GM11168 (cell line): Measurements from ENCODE around the gene POPDC3.

Experiments used
- in situ Hi-C: fragments of 300-500 bp; cut with MboI; formaldehyde crosslinking; loops from one replicate; pipeline ENCODE4 v1.12.0; 2022; ENCODE audit warnings: low sequenced_read_pairs; ENCODE audit not compliant: unreplicated experiment

Gene POPDC3

GRCh38 chr6:105161421-105161820 is 18.4 kb downstream of the POPDC3 start:
- in situ Hi-C loops = no loop called here

DNA sequence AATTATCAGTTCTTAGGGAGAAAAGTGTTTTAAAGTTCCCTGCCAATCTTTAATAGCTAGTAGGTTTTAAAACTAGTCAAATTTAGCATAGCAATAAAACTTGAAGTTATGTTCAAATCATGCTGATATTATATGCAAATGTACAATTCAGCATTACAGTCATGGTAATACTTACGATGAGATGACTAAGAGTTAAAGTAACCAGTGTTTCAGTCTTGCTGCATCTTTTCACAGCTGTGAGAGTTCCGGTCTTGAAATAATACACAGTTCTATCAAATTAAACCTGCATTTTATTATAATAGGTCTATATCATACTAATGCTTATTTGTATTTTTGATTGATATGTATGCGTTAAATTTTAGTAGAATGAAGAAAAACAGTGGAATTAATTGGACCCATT is 26.1 kb downstream of the POPDC3 start:
- in situ Hi-C loops = no loop called here

DNA sequence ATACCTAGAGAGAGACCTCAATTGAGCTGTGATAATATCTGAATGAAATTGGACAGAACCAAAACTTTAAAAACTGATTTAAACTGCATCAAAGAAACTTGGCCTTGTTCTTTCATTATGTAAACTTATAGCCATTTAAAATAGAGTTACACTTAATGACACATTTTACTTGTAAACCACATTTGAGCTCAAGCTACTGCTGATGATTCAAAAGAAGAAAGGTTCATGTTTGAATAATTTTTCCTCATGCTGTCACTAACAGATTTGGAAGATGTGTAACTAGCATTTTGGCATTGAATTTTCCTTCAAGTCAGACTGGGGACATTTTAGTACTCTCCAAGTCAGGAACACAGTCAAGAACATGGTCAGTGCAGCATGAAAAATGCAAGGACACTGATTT is 26.9 kb downstream of the POPDC3 start:
- in situ Hi-C loops = no loop called here

- in situ Hi-C loops = no loop called here
Measured at GRCh38 chr6:105151644-105152043, 28.2 kb downstream of the POPDC3 start.

DNA sequence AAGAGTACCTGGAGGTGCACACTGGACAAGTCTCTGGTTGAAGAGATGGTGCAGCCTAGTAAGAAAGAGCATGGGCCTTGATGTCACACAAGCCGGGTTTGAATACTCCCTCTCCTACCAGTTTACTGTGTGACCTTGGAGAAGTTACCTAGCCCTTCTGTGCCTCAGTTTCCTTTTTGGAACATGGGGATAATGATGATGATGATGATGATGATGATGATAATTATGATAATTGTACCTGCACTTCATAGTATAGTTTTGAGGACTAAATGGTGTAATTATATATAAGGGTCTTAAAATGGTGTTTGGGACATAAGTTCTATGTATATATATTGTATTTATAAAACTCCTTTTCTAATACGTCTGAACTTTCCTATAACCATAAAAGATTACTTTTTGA is 41.7 kb downstream of the POPDC3 start:
- in situ Hi-C loops = no loop called here

DNA sequence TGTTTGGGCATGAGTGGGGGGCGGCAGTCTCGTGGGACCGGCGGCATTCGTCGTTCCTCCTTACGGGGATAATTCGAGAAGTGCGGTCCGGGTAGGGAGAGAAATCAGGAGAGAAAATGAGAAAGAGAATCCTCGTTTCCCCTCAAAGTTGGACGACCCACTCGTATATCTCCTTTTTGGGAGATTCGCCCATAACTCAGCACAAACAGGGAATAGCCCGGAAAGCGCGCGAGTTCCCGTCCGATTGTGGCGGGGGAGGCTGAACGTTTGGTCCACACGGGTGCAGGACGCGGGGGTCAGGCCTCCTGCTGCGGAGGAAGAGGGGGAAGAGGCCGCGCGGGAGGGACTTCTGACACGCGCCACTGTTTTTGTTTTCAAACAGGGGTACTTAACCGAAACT is 42.4 kb downstream of the POPDC3 start:
- in situ Hi-C loops = no loop called here

GRCh38 chr6:105136431-105137350 is 43.1 kb downstream of the POPDC3 start:
- in situ Hi-C loops = no loop called here

GRCh38 chr6:105135907-105136430 is 43.8 kb downstream of the POPDC3 start:
- in situ Hi-C loops = no loop called here

DNA sequence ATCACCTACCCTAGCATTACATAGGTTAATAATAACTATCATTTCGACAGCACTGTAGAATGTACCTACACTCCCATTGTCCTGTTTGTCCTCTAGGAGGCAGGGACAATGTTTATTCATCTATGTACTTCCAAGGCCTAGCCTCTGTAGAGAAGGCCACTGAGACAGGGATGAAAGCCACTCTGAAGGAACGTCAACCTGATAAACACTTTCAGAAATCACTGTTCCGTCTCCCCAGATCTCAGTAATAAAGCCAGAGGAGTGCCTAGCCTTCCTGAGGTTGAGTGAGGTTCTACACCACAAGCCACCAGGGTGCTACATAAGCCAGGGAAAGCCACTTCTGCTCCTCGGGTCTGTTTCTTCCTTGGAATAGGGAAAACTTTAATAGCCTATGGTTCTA is 44.8 kb downstream of the POPDC3 start:
- in situ Hi-C loops = no loop called here

DNA sequence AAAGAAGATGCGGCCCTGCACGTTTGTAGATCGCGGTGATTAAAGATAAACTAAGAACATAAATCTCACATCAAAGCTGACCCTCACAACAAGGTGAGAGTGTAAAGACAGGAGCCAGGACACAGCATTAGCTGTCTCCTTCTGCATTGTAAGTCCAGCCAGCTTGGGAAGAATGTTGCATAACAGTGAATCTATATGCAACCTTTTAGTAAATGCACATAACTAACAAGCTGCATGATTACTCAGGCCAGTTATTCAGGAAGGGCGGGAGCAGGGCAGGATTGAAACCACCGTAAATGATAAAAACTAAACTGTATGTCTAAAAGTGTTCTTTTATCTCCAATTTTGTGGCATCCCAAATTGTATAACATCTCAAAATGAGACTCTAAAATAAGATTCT is 57.1 kb downstream of the POPDC3 start:
- in situ Hi-C loops = loop anchor here (25.0 kb wide), 1 partner anchor 915 kb away; no protein-coding TSS in a partner anchor

DNA sequence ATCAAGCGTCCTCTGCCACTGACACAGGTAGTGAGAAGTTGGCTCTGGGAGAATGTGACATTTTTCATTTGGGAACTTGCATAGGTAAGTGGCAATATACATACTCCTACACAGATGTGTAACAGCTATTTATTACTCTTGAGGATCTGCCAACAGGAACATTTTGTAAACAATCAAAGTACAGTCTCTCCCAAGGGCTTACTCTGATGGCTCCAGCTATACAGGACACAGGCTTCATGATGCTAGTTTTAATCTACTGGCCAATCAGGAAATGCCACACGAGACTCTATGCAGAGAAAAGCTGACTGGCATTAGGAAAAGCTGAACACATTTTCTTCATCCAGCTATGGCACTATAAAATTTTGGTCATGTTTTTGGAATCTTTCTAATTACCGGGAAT is 57.8 kb downstream of the POPDC3 start:
- in situ Hi-C loops = loop anchor here (25.0 kb wide), 1 partner anchor 915 kb away; no protein-coding TSS in a partner anchor

DNA sequence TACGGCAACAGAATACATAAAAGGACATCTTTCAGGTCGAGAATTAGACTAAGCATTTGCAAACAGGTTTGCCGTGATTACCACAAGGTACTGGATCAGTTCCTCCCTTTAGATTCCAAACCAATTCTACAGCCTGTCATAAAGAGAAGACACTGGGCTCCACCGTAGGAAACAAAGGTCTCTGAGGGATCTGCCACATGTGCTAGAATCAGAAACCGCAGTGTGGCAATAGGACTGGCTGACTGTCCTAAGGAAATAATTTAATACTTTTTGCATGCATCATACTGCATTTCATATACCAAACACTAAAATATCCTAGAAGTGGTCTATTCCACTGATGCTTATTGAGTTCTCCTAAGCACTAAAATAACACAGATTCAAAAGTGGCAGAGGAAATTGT is 59.2 kb downstream of the POPDC3 start:
- in situ Hi-C loops = loop anchor here (25.0 kb wide), 1 partner anchor 917 kb away; no protein-coding TSS in a partner anchor

DNA sequence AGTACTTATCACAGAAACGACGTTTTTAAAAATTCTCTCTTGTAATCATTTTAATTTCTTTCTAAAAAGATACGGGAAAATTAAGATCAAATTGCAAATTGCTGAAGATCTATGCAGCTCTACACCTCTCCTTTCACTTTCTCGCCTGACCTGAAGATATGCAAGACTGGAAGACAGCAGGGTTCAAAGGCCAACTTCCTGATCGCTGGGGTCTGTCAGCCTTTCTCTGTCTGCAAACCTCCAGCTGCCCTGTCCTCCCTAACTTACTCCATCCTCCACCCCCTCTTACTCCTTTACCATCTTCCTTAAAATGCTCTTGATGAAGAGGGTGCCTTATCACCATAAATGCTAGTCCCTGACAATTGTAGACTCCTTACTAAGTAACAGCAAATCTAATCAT is 63.7 kb downstream of the POPDC3 start:
- in situ Hi-C loops = loop anchor here (25.0 kb wide), 1 partner anchor 921 kb away; no protein-coding TSS in a partner anchor

DNA sequence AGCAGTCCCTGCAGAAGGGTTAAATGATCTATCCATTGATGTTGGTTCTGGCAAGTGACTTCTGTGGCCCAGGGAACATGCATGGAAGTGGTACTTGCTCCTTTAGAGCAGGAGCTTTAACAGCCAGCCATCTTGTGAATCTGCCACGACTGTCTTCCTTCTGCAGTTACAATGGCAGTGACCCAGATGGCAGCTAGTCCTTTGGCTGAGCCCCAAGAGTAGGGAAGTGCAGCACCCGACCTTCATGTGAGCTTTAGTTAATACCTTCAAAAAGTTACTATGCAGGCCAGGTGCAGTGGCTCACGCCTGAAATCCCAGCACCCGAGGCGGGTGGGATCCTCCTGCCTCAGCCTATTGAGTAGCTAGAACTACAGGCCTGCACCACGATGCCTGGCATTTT is 66.4 kb downstream of the POPDC3 start:
- in situ Hi-C loops = loop anchor here (25.0 kb wide), 1 partner anchor 924 kb away; no protein-coding TSS in a partner anchor

DNA sequence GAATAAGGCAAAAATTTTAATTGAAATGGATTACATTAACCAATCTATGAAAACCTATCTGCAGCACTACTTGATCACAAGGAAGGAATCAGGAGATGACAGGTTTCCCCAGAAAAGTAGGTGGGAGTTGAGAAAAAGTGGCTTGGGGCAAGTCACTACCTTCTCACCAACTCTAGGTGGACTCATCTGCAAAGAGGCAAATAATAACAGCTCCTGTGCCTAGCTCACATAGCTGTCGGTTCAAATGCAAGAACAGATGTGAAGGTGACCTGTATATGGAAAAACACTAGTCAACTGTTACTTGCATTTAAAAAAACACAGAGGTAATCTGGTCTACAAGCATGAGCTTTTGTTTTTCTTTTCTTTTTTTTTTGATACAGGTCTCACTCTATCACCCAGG is 67.2 kb downstream of the POPDC3 start:
- in situ Hi-C loops = loop anchor here (25.0 kb wide), 1 partner anchor 925 kb away; no protein-coding TSS in a partner anchor

DNA sequence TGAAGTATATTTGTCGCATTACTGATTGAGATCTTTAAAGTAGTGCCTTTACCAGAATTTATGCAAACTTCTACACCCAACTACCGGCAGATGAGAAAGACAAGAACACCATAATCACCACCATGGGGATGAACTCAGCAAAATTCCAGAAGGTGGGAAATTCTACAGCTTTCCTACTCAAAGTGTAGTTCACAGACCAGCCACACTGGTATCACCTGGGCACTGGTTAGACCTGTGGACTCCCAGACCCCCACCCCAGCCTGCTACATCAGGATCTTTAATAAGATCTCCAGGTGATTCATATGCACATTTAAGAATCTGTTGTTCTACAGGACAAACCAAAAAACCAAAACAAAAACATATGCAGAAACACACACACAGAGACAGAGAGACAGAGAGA is 67.9 kb downstream of the POPDC3 start:
- in situ Hi-C loops = loop anchor here (25.0 kb wide), 1 partner anchor 925 kb away; no protein-coding TSS in a partner anchor

DNA sequence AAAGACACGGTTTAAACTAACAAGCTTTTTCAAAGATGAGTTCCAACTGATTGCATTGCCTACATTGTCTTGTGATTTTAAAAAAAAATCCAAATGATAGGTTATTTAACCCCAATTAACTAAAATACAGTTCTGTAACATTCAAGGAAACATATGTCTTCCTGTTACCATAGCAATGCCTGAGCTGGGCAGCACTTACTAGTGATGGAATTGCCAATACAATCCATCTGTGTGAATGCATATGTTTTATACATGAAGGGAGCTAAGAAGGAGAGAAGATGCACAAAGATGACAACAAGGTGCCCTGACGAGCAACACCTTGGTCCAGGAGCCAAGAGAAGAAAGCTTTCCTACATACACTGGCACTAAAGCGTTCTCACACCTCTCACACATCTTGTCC is 68.7 kb downstream of the POPDC3 start:
- in situ Hi-C loops = loop anchor here (25.0 kb wide), 1 partner anchor 926 kb away; no protein-coding TSS in a partner anchor

DNA sequence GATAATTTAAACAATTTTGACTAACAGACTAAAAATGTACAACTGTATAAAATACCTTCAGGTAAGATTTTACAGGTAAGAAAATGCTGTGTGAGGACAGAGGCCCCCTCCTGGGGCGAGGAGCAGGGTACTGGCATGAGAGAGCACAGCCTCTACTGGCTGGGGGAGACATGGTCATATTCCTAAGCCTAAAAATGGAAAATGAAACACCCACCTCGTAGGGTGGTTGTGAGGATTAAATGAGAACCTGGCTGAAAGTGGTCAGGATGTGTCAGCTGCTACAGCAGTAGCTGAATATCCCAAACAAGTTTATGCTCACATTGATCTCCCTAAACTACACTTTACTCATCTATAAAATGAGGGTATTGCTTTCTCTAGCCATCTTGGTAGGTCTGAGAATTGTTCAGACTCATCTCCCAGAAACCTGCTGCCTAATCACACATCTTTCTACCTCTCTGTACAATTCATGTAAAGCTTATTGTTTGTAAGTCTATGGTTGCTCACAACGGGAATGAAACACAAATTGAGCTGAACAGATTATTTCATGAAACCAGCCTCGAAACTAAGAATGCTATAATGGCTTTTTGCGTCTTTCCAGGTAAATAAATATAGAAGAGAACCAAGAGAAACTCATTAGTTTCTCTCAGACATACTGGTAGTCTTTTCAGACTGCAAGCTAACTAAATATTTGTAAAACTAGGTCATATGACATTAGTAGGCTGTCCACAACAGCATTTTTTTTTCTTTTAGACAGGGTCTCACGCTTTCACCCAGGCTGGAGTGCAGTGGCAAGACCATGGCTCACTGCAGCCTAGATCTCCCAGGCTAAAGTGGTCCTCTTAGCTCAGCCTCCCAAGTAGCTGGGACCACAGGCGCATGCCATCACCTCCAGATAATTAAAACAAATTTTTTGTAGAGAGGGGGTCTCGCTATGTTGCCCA is 69.6 kb downstream of the POPDC3 start:
- in situ Hi-C loops = loop anchor here (25.0 kb wide), 1 partner anchor 927 kb away; no protein-coding TSS in a partner anchor

DNA sequence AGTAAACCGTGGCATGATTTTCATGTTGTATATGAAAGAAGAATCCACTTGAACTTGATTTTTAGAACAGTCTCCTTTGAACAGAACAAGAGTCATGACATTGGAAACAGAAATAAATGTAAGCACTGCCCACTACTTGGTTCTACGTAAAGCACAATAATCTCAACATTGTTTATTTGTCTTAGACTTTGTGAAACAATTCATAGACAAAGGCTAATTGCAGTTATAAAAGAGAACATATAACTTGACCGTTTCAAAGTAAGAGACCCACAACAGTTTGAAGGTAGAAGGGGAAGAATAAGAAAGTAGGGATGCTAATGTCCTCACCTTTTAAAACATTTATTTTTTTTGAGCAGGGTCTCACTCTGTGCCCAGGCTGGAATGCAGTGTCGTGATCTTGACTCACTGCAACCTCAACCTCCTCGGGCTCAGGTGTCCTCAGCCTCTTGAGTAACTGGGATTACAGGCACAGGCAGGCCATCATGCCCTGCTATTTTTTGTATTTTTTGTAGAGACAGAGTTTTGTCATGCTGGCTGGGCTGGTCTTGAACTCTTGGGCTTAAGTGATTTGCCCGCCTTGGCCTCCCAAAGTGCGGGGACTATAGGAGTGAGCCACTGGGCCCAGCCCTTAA is 71.1 kb downstream of the POPDC3 start:
- in situ Hi-C loops = loop anchor here (25.0 kb wide), 1 partner anchor 929 kb away; no protein-coding TSS in a partner anchor
